GM12891 (cell line): ENCODE measurements around the gene BAK1.

ENCODE experiments used
- PAX5 ChIP-seq: IDR thresholded peaks from 2 replicates; pipeline ENCODE4 v1.6.1; 2011; ENCODE audit warnings: low read length, moderate library complexity, mild to moderate bottlenecking; ENCODE audit not compliant: insufficient read depth, severe bottlenecking
- POLR2A ChIP-seq: IDR thresholded peaks from 2 replicates; pipeline ENCODE4 v1.6.1; 2011; ENCODE audit warnings: low read depth, low read length, control low read depth
- POLR2AphosphoS5 ChIP-seq: IDR thresholded peaks from 2 replicates; pipeline ENCODE4 v1.6.1; 2011; ENCODE audit warnings: low read depth, low read length, control low read depth
- SPI1 ChIP-seq: IDR thresholded peaks from 2 replicates; pipeline ENCODE4 v1.6.1; 2011; ENCODE audit warnings: low read depth, low read length, control low read depth
- TAF1 ChIP-seq: IDR thresholded peaks from 2 replicates; pipeline ENCODE4 v1.6.1; 2011; ENCODE audit warnings: low read depth, low read length, control low read depth

GRCh38 chr6:33557376-33557775, 22.7 kb downstream of the BAK1 start:
- TF ChIP-seq TAF1 = no peak
- TF ChIP-seq POLR2AphosphoS5 = no peak
- no peak for TF ChIP-seq POLR2A
- TF ChIP-seq SPI1 = no peak
- TF ChIP-seq PAX5 = no peak
